GM08714 (cell line): ENCODE results near the gene IFRD2.

Experiments
- H3K4me3 ChIP-seq: fragments of 200-500 bp; sonication (Bioruptor generic); 2 replicates; pipeline ENCODE4 v1.5.1; 2014; ENCODE audit warnings: mild to moderate bottlenecking, low read length, inconsistent platforms
- ZNF274 ChIP-seq: IDR thresholded peaks from 2 replicates; pipeline ENCODE4 v1.6.1; 2012; ENCODE audit warnings: mild to moderate bottlenecking, low read depth, low read length

IFRD2 gene

DNA sequence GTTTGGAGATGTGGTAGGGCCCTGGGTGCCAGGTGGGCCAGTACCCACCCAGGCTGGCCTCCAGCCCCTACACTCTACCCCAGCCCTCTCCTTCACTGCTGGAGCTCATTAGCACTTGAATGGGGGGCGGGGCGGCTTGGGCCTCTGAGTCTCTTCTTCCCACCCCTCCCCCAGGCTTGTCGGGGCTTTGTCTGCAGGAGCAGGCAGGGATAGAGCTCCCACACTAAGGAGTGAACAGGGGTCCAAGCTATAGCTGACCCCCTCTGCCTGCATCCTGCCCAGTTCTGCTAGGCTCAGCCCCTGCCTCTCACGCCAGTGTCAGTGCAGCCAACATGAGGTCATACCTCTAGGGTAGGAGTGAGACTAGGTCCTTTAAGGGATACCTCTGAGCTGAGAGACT is 51.1 kb downstream of the IFRD2 start:
- no peak overlapping the region for H3K4me3 ChIP-seq
- TF ChIP-seq ZNF274: no peak

DNA sequence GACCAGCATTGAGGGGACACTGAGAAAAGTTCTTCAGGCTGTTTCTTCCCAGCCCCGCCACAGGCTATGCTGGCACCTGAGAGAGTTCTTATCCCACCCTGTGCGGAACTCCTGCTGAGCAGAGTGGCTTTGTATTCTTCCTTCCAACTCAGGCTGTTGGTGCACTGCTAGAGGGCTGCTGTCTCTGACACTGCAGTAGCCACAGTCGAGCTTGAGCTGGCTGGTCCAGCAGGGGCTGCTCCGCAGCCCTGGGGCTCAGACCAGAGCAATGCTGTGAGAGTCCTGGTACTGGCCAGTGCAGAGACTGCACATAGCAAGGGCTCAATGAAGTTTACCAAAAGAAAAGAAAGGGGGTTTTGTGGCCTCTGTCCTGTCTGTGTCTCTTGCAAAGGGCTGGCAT is 52.6 kb downstream of the IFRD2 start:
- no peak overlapping the region for H3K4me3 ChIP-seq
- TF ChIP-seq ZNF274: no peak

DNA sequence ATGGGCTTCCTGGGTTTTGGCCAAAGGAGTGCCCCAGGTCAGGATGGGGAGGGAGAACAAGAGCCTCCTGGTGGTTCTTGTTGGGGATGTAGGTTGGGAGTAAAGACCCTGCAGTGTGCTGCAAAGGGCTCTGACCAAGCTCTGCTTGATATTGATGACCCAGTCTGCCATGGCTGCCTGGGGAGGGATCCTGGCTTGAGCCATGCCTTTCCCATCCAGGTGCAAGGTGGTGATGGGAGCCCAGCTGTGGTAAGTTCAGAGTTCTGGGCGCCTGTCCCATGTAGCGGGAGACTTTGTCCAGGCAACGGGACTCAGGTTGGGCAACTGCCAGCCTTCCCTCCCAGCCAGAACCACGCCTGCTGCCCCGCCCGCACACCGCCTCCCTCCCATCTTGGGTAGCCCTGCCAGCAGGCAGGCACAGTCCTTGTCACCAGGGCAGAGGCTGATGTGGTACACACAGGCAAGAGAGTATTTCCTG is 53.6 kb downstream of the IFRD2 start:
- no peak for TF ChIP-seq ZNF274
- peak overlapping the region; percentile 71; the same call in 1 of the 2 replicates for H3K4me3 ChIP-seq

DNA sequence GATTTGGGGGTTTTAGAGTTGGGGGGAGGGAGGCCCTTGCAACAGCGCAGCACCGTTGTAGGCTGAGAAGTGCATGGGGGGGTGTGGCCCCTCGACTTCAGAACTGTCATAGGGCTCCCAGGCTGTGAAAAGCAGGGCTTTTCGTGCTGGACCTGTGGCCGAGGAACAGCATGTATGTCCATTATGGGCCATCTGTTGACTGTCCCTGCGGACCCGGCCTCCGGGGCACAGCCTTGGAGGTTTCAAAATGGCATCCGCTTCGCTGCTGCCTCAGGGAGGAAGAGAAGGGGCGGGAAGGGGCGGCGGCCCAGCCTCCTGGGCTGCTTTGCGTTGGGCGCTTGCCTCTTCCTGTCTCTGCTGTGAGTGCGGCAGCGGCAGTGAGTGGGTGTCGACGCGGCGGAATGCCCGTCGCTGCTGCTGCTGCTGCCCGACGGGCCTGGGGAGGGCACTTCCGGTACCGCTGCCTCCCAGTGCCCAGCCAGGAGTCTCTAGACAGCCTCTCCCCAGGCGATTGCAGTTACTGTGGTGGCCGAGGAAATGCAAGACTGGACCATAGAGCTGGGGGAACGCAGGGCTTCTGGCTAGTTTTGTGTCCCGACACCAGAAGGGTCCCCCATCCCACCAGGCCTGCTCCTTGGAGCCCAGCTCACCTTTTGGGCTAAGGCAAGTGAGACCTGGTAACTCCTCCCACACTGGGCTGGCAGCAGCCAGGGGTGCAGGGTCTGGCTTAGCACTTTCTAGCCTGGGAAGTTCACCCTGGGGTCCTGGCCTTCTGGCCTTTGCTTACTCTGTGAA is 54.3 kb downstream of the IFRD2 start:
- peak overlapping the region; percentile 71 for H3K4me3 ChIP-seq
- TF ChIP-seq ZNF274: no peak
